HEK293 (cell line): Measurements from ENCODE around the gene BACE1-AS.

Experiments
- CTCF ChIA-PET: fragments of 350-600 bp; formaldehyde crosslinking; extraction: SDS; loops from one replicate; lab custom pipeline; 2021; ENCODE audit warnings: antibody characterized with exemption; lab: Yijun Ruan, JAX
- POLR2A ChIA-PET: fragments of 300-600 bp; formaldehyde crosslinking; extraction: SDS; loops from one replicate; lab custom pipeline; 2020; ENCODE audit warnings: antibody characterized with exemption, inconsistent platforms; lab: Yijun Ruan, JAX
- H3K27ac ChIP-seq: fragments of 200-500 bp; sonication (Bioruptor generic); 2 replicates; pipeline ENCODE4 v1.5.1; 2014; ENCODE audit warnings: low read depth, low read length, control low read depth, inconsistent platforms; ENCODE audit errors: extremely low read depth
- H3K36me3 ChIP-seq, 2 experiments: fragments of 200-500 bp in 1 of 2; sonication (Bioruptor generic) in 1 of 2; 1 replicate in 1 of 2; 2 replicates in 1 of 2; pipeline ENCODE4 v1.5.1; 2014 to 2017; ENCODE audit warnings: inconsistent platforms in 2 of 2, low read length in 2 of 2; ENCODE audit not compliant: control insufficient read depth in 2 of 2, insufficient read depth in 1 of 2
- H3K4me1 ChIP-seq: fragments of 200-500 bp; sonication (Bioruptor generic); 2 replicates; pipeline ENCODE4 v1.5.1; 2014; ENCODE audit warnings: mild to moderate bottlenecking, low read length, inconsistent platforms; ENCODE audit not compliant: control insufficient read depth, insufficient read depth
- H3K4me3 ChIP-seq: 2 replicates; pipeline ENCODE4 v1.5.1; 2011; ENCODE audit warnings: low read depth, mild to moderate bottlenecking, control low read depth, low read length, moderate library complexity
- H3K9me3 ChIP-seq: fragments of 200-500 bp; sonication (Bioruptor generic); 2 replicates; pipeline ENCODE4 v1.5.1; 2014; ENCODE audit warnings: low read depth, low read length, inconsistent platforms; ENCODE audit not compliant: control insufficient read depth, insufficient read depth
- GLI2 ChIP-seq: fragments of 450-650 bp; formaldehyde crosslinking; IDR thresholded peaks from 2 replicates; pipeline ENCODE4; 2017; ENCODE audit warnings: missing biosample characterization, missing genetic modification characterization, low read depth, borderline replicate concordance
- OVOL3 ChIP-seq: fragments of 450-650 bp; formaldehyde crosslinking; IDR thresholded peaks from 2 replicates; pipeline ENCODE4 v1.5.1; 2016; ENCODE audit warnings: missing biosample characterization, missing genetic modification characterization
- REPIN1 ChIP-seq: fragments of 450-650 bp; formaldehyde crosslinking; IDR thresholded peaks from 2 replicates; pipeline ENCODE4 v1.5.1; 2017; ENCODE audit warnings: missing biosample characterization, missing genetic modification characterization, low read depth
- SCRT2 ChIP-seq: fragments of 450-650 bp; formaldehyde crosslinking; IDR thresholded peaks from 2 replicates; pipeline ENCODE4 v1.5.1; 2016; ENCODE audit warnings: missing biosample characterization, missing genetic modification characterization
- SP3 ChIP-seq: fragments of 450-650 bp; formaldehyde crosslinking; IDR thresholded peaks from 2 replicates; pipeline ENCODE4 v1.5.1; 2016; ENCODE audit warnings: missing biosample characterization, missing genetic modification characterization
- ZBTB21 ChIP-seq: fragments of 450-650 bp; formaldehyde crosslinking; IDR thresholded peaks from 2 replicates; pipeline ENCODE4 v1.5.1; 2017; ENCODE audit warnings: missing biosample characterization, missing genetic modification characterization
- ZBTB7A ChIP-seq: fragments of 450-650 bp; formaldehyde crosslinking; IDR thresholded peaks from 2 replicates; pipeline ENCODE4 v1.5.1; 2016; ENCODE audit warnings: low read depth, missing biosample characterization, missing genetic modification characterization
- ZFP69B ChIP-seq: fragments of 450-650 bp; formaldehyde crosslinking; IDR thresholded peaks from 2 replicates; pipeline ENCODE4 v1.5.1; 2016; ENCODE audit warnings: missing biosample characterization, missing genetic modification characterization
- ZNF10 ChIP-seq: fragments of 450-650 bp; formaldehyde crosslinking; IDR thresholded peaks from 2 replicates; pipeline ENCODE4 v1.5.1; 2017; ENCODE audit warnings: missing biosample characterization, missing genetic modification characterization
- ZNF114 ChIP-seq: fragments of 450-650 bp; formaldehyde crosslinking; IDR thresholded peaks from 2 replicates; pipeline ENCODE4 v1.5.0; 2017; ENCODE audit warnings: missing biosample characterization, missing genetic modification characterization
- ZNF394 ChIP-seq: fragments of 450-650 bp; formaldehyde crosslinking; IDR thresholded peaks from 2 replicates; pipeline ENCODE4 v1.5.1; 2016; ENCODE audit warnings: missing biosample characterization, missing genetic modification characterization, mild to moderate bottlenecking, moderate library complexity, borderline replicate concordance
- ZNF433 ChIP-seq: fragments of 450-650 bp; formaldehyde crosslinking; IDR thresholded peaks from 2 replicates; pipeline ENCODE4 v1.5.1; 2016; ENCODE audit warnings: missing biosample characterization, missing genetic modification characterization, low read depth
- ZNF473 ChIP-seq: fragments of 450-650 bp; formaldehyde crosslinking; IDR thresholded peaks from 2 replicates; pipeline ENCODE4 v1.5.1; 2017; ENCODE audit warnings: missing biosample characterization, missing genetic modification characterization
- ZNF560 ChIP-seq: fragments of 450-650 bp; formaldehyde crosslinking; IDR thresholded peaks from 2 replicates; pipeline ENCODE4 v1.5.1; 2017; ENCODE audit warnings: missing biosample characterization, missing genetic modification characterization, borderline replicate concordance
- ZNF596 ChIP-seq: fragments of 450-650 bp; IDR thresholded peaks from 2 replicates; pipeline ENCODE4 v1.5.0; 2018; ENCODE audit warnings: missing biosample characterization, mild to moderate bottlenecking, missing genetic modification characterization, moderate library complexity
- ZNF610 ChIP-seq: fragments of 450-650 bp; formaldehyde crosslinking; IDR thresholded peaks from 2 replicates; pipeline ENCODE4 v1.5.1; 2016; ENCODE audit warnings: missing biosample characterization, missing genetic modification characterization, borderline replicate concordance
- ZNF621 ChIP-seq: fragments of 450-650 bp; formaldehyde crosslinking; IDR thresholded peaks from 2 replicates; pipeline ENCODE4 v1.5.1; 2017; ENCODE audit warnings: missing biosample characterization, missing genetic modification characterization
- ZNF626 ChIP-seq: fragments of 450-650 bp; sonication (Bioruptor Pico); formaldehyde crosslinking; IDR thresholded peaks from 2 replicates; pipeline ENCODE4 v1.5.1; 2018; ENCODE audit warnings: missing biosample characterization, missing genetic modification characterization, inconsistent platforms
- ZNF664 ChIP-seq: fragments of 450-650 bp; formaldehyde crosslinking; IDR thresholded peaks from 2 replicates; pipeline ENCODE4 v1.5.1; 2016; ENCODE audit warnings: missing biosample characterization, missing genetic modification characterization
- ZNF76 ChIP-seq: fragments of 450-650 bp; formaldehyde crosslinking; IDR thresholded peaks from 2 replicates; pipeline ENCODE4; 2016; ENCODE audit warnings: low read depth, missing biosample characterization, missing genetic modification characterization, borderline replicate concordance
- ZNF776 ChIP-seq: fragments of 450-650 bp; formaldehyde crosslinking; IDR thresholded peaks from 2 replicates; pipeline ENCODE4 v1.5.0; 2017; ENCODE audit warnings: missing biosample characterization, missing genetic modification characterization, borderline replicate concordance
- ZNF830 ChIP-seq: fragments of 450-650 bp; IDR thresholded peaks from 2 replicates; pipeline ENCODE4 v1.5.0; 2018; ENCODE audit warnings: missing biosample characterization, missing genetic modification characterization, low read depth, mild to moderate bottlenecking, moderate library complexity
- TF ChIP-seq, protein P1 (sequence below): fragments of 450-650 bp; formaldehyde crosslinking; IDR thresholded peaks from 2 replicates; pipeline ENCODE4 v1.5.1; 2016; ENCODE audit warnings: missing biosample characterization, missing genetic modification characterization
- TF ChIP-seq, protein P2 (sequence below): IDR thresholded peaks from 2 replicates; pipeline ENCODE4 v1.6.1; 2011; ENCODE audit warnings: mild to moderate bottlenecking, low read depth, low read length, borderline replicate concordance
- TF ChIP-seq, protein P3 (sequence below): fragments of 450-650 bp; formaldehyde crosslinking; IDR thresholded peaks from 2 replicates; pipeline ENCODE4 v1.5.1; 2016; ENCODE audit warnings: missing biosample characterization, missing genetic modification characterization
- TF ChIP-seq, protein P4 (sequence below): fragments of 450-650 bp; formaldehyde crosslinking; IDR thresholded peaks from 2 replicates; pipeline ENCODE4 v1.5.1; 2017; ENCODE audit warnings: missing biosample characterization, mild to moderate bottlenecking, missing genetic modification characterization, moderate library complexity

BACE1-AS gene

DNA sequence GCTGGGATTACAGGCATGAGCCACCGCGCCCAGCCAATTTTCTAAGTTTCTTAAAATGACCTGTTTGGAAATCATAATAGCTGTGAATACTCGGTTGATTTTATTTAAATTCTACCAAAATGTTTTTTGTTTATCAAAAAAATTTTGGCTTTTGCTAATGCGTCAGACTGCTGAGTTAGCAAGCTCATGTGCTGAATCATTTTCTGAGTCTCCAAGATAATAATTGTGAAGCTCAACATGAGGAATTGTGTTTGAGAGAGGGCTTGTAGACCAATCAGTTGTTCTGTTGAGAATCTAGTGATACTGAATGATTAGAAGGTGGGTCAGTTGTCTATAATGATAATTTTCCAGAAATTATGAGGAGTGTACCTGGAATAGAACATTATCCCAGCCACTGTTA is 42.8 kb upstream of the BACE1-AS start:
- Histone ChIP-seq H3K4me1 (no peaks in the 10 kb centered on the region), H3K36me3 (peaks cover 22 to 71% of the 10 kb centered on the region in 2 experiments; a peak in 2 of 3 replicates), H3K27ac (no peak overlapping the region), H3K4me3 (no peak overlapping the region), H3K9me3 (no peaks in the 10 kb centered on the region)
- ChIA-PET CTCF (interaction anchor here (0.6 to 1.2 kb wide), 2 partner anchors 22 to 129 kb away, joined by 3 to 5 read pairs; no protein-coding TSS in a partner anchor), POLR2A (no interaction called here)
- TF ChIP-seq ZNF626 (tag by site-specific recombination), result no peak
- no peak for TF ChIP-seq ZNF830
- TF ChIP-seq, protein P1, sequence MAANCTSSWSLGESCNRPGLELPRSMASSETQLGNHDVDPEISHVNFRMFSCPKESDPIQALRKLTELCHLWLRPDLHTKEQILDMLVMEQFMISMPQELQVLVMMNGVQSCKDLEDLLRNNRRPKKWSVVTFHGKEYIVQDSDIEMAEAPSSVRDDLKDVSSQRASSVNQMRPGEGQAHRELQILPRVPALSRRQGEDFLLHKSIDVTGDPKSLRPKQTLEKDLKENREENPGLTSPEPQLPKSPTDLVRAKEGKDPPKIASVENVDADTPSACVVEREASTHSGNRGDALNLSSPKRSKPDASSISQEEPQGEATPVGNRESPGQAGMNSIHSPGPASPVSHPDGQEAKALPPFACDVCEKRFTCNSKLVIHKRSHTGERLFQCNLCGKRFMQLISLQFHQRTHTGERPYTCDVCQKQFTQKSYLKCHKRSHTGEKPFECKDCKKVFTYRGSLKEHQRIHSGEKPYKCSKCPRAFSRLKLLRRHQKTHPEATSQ (tag by site-specific recombination), result no peak
- no peak for TF ChIP-seq ZNF610 (tag by site-specific recombination)
- no peak for TF ChIP-seq ZNF10 (tag by site-specific recombination)
- TF ChIP-seq REPIN1 (tag by site-specific recombination), result no peak
- TF ChIP-seq ZBTB7A (tag by site-specific recombination), result no peak
- TF ChIP-seq ZNF596 (tag by site-specific recombination), result no peak
- no peak for TF ChIP-seq ZNF394 (tag by site-specific recombination)

DNA sequence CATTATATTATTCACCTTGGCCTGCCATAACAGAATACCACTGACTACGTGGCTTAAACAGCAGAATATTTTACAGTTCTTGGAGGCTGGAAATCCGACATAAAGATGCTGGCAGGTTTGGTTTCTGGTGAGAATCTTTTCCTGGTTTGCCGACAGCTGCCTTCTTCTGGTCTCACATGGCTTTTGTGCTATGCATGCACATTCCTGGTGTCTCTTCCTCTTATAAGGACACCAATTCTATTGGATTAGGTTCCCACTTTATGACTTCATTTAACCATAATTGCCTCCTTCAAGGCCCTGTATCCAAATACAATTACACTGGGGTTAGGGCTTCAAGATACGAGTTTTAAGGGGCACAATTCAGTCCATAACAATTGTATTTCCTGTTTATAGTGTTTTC is 41.6 kb upstream of the BACE1-AS start:
- TF ChIP-seq ZBTB21 (no peak), ZNF114 (tag by site-specific recombination) (no peak)
- H3K4me3 ChIP-seq, result no peak overlapping the region
- POLR2A ChIA-PET, result no interaction called here
- H3K4me1 ChIP-seq, result no peaks in the 10 kb centered on the region
- no peak overlapping the region for H3K27ac ChIP-seq
- H3K36me3 ChIP-seq, result peaks cover 15 to 71% of the 10 kb centered on the region in 2 experiments; a peak in 2 of 3 replicates
- no peaks in the 10 kb centered on the region for H3K9me3 ChIP-seq
- CTCF ChIA-PET, result no interaction called here

DNA sequence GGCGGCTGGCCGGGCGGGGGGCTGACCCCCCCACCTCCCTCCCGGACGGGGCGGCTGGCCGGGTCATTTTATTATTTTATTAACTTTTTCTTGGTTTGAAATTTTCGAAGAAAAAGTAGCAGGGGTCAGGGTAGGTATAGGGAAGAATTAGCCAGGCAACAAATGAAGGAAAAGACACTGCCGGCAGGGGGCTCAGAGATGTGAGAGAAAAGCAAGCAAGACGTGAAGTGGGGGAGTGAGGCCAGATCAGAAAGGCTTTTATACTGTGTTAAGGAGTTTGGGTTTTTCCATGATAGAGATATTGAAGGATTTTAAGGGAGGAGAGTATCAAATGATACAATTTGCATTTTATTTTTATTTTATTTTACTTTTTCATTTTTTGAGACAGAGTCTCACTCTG is 39.6 kb upstream of the BACE1-AS start:
- TF ChIP-seq, protein P2, sequence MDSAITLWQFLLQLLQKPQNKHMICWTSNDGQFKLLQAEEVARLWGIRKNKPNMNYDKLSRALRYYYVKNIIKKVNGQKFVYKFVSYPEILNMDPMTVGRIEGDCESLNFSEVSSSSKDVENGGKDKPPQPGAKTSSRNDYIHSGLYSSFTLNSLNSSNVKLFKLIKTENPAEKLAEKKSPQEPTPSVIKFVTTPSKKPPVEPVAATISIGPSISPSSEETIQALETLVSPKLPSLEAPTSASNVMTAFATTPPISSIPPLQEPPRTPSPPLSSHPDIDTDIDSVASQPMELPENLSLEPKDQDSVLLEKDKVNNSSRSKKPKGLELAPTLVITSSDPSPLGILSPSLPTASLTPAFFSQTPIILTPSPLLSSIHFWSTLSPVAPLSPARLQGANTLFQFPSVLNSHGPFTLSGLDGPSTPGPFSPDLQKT, result no peak
- TF ChIP-seq, protein P3, sequence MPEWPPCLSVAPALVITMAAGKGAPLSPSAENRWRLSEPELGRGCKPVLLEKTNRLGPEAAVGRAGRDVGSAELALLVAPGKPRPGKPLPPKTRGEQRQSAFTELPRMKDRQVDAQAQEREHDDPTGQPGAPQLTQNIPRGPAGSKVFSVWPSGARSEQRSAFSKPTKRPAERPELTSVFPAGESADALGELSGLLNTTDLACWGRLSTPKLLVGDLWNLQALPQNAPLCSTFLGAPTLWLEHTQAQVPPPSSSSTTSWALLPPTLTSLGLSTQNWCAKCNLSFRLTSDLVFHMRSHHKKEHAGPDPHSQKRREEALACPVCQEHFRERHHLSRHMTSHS (tag by site-specific recombination), result no peak
- TF ChIP-seq SP3 (tag by site-specific recombination) (no peak), SCRT2 (no peak), ZNF76 (no peak), ZNF473 (tag by site-specific recombination) (no peak), REPIN1 (tag by site-specific recombination) (no peak), ZNF560 (tag by site-specific recombination) (no peak), ZNF776 (tag by site-specific recombination) (no peak), OVOL3 (tag by site-specific recombination) (no peak), ZNF664 (tag by site-specific recombination) (no peak), ZNF621 (tag by site-specific recombination) (no peak), ZFP69B (no peak), ZNF433 (tag by site-specific recombination) (no peak), GLI2 (tag by site-specific recombination) (no peak)
- TF ChIP-seq, protein P4, sequence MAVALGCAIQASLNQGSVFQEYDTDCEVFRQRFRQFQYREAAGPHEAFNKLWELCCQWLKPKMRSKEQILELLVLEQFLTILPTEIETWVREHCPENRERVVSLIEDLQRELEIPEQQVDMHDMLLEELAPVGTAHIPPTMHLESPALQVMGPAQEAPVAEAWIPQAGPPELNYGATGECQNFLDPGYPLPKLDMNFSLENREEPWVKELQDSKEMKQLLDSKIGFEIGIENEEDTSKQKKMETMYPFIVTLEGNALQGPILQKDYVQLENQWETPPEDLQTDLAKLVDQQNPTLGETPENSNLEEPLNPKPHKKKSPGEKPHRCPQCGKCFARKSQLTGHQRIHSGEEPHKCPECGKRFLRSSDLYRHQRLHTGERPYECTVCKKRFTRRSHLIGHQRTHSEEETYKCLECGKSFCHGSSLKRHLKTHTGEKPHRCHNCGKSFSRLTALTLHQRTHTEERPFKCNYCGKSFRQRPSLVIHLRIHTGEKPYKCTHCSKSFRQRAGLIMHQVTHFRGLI, result no peak
- POLR2A ChIA-PET, result no interaction called here
- Histone ChIP-seq H3K9me3 (no peaks in the 10 kb centered on the region), H3K4me3 (no peak overlapping the region), H3K36me3 (peaks cover 12 to 63% of the 10 kb centered on the region in 2 experiments; a peak in 2 of 3 replicates), H3K4me1 (no peaks in the 10 kb centered on the region), H3K27ac (no peak overlapping the region)
- CTCF ChIA-PET, result no interaction called here
